Measurements from ENCODE around the gene PAK1IP1. TPM values are rescaled to one million over a fixed set of nuclear protein-coding genes. Genes with fewer than 3 reads are reported as not detected.

The PAK1IP1 gene
- total and polyA plus RNA-seq, 11 donors: 6.1 to 21.0 (median 8.7) TPM

DNA sequence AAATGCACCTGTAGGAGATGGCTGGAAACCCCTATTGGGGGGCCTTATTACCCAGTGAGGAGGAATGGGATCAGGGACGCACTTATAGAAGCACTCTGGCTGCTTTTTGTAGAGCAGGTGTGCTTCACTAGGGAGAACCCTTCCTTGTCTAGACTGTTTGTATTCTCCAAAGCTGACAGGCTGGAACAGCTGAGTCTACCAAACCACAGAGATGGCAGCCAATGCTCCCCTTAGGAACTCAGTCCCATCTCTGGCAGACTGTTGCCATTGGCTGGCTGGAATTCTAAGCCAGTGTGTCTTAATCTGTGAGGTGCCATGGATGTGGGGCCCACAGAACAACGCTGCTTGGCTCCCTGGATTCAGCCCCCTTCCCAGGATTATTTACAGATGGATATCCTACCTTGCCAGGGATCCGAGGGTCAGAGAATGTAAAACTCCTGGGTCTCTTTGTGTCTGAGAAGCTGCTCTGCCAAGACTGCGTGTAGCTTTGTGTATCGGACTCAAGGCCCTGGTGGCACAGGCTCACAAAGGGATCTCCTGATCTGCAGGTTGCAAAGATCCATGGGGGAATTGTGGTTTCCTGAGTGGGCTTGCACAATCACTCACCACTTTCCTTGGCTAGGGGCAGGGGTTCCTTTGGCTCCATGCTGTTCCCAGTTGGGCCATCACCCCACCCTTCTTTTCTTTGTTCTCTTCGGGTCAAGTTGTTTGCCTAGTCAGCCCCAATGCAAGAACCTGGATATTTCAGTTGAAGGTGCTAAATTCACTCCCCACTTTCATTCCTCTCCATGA is 26.4 kb upstream of the PAK1IP1 start:
- 87 to 91% (median 88%) methylated on average over 3 to 6 of the region's 6 CpGs for WGBS, 4 donors
- DNase-seq: no peak
- Histone ChIP-seq H3K36me3 (no peaks in the 10 kb centered on the region), H3K27ac (no peak overlapping the region), H3K27me3 (no peaks in the 10 kb centered on the region), H3K4me1 (no peaks in the 10 kb centered on the region), H3K4me3 (no peak overlapping the region), H3K9me3 (peaks cover 0 to 7% (median 0%) of the 10 kb centered on the region in 12 donors)
- ATAC-seq: no peak
- intact Hi-C loops (cut with DNase I): no loop called here
- no peak for TF ChIP-seq POLR2A (IDR thresholded peaks at IDR 0.05)
- TF ChIP-seq, protein P1, sequence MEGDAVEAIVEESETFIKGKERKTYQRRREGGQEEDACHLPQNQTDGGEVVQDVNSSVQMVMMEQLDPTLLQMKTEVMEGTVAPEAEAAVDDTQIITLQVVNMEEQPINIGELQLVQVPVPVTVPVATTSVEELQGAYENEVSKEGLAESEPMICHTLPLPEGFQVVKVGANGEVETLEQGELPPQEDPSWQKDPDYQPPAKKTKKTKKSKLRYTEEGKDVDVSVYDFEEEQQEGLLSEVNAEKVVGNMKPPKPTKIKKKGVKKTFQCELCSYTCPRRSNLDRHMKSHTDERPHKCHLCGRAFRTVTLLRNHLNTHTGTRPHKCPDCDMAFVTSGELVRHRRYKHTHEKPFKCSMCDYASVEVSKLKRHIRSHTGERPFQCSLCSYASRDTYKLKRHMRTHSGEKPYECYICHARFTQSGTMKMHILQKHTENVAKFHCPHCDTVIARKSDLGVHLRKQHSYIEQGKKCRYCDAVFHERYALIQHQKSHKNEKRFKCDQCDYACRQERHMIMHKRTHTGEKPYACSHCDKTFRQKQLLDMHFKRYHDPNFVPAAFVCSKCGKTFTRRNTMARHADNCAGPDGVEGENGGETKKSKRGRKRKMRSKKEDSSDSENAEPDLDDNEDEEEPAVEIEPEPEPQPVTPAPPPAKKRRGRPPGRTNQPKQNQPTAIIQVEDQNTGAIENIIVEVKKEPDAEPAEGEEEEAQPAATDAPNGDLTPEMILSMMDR (IDR thresholded peaks at IDR 0.05): no peak

DNA sequence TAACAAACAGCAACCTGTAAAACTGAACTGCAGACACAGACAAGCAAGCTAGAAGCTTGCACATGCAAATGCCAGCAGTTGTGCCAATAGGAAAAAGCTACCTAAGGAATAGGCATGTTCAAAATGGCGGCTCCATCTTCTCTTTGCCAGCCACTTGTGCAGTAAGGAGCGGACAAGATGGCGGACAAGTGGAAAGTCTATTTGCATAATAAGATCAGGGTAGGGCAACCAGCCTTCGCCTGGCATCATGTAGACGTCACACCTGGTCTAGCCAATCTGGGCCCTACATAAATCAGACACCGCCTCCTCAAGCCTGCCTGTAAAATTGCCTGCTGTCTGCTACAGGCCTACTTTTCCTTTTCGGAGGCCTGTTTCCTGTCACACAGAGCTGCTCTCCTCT is 18.4 kb upstream of the PAK1IP1 start:
- H3K36me3 ChIP-seq: no peaks in the 10 kb centered on the region
- TF ChIP-seq, protein P1 (IDR thresholded peaks at IDR 0.05): no peak
- TF ChIP-seq POLR2A (IDR thresholded peaks at IDR 0.05): no peak
- WGBS, 4 donors: 93 to 96% (median 95%) methylated on average over 7 of the region's 7 CpGs
- DNase-seq (no peak), ATAC-seq (no peak)
- H3K9me3 ChIP-seq: no peaks in the 10 kb centered on the region
- H3K4me3 ChIP-seq: no peak overlapping the region
- H3K27ac ChIP-seq: no peak overlapping the region
- no peaks in the 10 kb centered on the region for H3K27me3 ChIP-seq
- no peaks in the 10 kb centered on the region for H3K4me1 ChIP-seq
- intact Hi-C loops (cut with DNase I): no loop called here

DNA sequence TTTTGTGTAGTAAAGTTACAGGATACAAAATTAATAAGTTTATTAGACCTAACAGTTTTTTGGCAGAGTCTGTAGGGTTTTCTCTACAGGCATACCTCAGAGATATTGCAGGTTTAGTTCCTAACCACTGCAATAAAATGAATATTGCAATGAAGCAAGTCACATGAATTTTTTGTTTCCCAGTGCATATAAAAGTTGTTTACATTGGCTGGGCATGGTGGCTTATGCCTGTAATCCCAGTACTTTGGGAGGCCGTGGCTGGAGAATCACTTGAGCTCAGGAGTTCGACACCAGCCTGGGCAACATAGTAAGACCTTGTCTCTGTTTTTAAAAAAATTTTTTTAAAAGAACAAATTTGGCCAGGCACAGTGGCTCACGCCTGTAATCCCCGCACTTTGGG is 16.3 kb upstream of the PAK1IP1 start:
- no peaks in the 10 kb centered on the region for H3K27me3 ChIP-seq
- ATAC-seq: no peak
- 86 to 93% (median 88%) methylated on average over 4 of the region's 4 CpGs for WGBS, 4 donors
- H3K4me3 ChIP-seq: no peak overlapping the region
- no peaks in the 10 kb centered on the region for H3K36me3 ChIP-seq
- no peak for DNase-seq
- intact Hi-C loops (cut with DNase I): no loop called here
- H3K4me1 ChIP-seq: no peaks in the 10 kb centered on the region
- no peak overlapping the region for H3K27ac ChIP-seq
- no peak for TF ChIP-seq POLR2A (IDR thresholded peaks at IDR 0.05)
- TF ChIP-seq, protein P1 (IDR thresholded peaks at IDR 0.05): no peak
- no peaks in the 10 kb centered on the region for H3K9me3 ChIP-seq

DNA sequence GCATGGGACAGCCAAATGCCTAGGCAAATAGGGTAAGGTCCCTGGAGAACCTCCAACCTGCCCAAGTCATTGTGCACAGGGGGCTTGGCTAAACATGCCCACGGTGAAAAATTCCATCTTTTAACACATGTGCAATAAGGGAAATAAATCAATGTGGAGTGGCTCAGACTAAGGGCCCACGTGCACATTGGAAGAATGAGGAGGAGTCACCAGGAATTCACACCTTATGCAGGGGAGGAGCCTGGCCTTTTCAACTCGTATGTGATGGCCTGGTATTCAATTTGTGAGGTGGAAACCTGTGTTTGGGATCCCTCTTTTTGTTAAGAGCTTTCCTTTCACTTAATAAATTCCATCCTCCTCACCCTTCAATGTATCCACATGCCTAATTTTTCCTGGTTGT is 13.0 kb upstream of the PAK1IP1 start:
- ATAC-seq (no peak), DNase-seq (no peak)
- H3K4me1 ChIP-seq: no peaks in the 10 kb centered on the region
- H3K9me3 ChIP-seq: no peaks in the 10 kb centered on the region
- no peaks in the 10 kb centered on the region for H3K27me3 ChIP-seq
- WGBS, 4 donors: 50 to 60% (median 53%) methylated on average over 3 of the region's 3 CpGs
- no peak overlapping the region for H3K27ac ChIP-seq
- TF ChIP-seq, protein P1 (IDR thresholded peaks at IDR 0.05): no peak
- TF ChIP-seq POLR2A (IDR thresholded peaks at IDR 0.05): no peak
- no peaks in the 10 kb centered on the region for H3K36me3 ChIP-seq
- H3K4me3 ChIP-seq: no peak overlapping the region
- intact Hi-C loops (cut with DNase I): no loop called here

All from heart left ventricle (tissue), 16 donors.